DMS79 treated with DMSO at 0.1 percent for 48 hours (cell line): ENCODE data around the gene LRRC46.

Source experiments
- DNase-seq: peaks from one replicate; lab custom pipeline; 2025; lab: John Stamatoyannopoulos, UW

The LRRC46 gene

DNA sequence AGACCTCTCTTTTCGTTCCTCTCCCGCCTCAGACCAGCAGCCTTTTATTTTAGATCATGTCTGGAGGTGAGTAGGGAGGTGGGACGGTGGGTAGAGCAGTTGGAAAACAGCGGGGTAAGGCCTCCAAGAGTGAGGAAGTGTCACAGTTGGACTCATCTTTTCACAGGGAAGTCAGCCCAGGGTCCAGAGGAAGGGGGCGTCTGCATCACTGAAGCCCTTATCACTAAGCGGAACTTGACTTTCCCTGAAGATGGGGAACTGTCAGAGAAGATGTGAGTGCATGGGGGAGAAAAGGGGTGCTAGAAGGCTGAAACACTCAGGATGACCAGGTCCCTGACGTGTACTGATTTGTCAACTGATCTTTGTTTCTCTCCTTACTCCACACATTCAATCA lies 461 bp downstream of the LRRC46 start:
- DNase-seq, result no peak

DNA sequence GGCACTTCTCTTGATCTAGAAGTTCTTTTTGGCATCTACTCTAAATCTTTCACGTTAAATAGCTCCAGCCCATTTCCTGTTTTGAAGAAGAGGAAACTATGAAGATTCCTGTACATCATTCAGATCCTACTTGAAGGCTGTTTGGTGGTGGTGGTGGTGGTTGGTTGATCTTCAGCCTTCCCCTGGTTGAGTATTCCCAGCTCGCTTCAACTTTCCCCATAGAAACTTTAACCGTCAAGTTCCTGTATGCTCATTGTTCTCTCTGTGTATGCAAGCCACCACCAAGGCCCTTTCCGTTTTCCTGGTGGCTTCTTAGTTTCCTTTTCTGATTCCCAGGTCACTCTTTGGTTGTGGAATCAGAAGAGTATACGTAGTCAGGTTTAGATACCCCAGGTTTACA lies 3.3 kb downstream of the LRRC46 start:
- no peak for DNase-seq

DNA sequence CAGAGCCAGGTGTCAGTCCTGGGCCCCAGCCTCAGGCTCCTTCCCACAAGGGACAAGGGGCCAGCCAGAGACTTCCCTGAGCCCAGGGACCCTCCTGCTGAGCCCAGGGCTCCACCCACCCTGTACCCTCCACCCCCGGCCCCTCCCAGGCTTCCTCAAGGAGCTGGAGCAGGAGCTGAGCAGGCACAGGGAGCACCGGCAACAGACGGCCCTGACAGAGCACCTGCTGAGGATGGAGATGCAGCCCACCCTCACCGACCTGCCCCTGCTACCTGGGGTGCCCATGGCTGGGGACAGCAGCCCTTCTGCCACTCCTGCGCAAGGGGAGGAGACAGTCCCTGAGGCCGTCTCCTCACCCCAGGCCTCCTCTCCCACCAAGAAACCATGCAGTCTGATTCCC lies 5.1 kb downstream of the LRRC46 start:
- DNase-seq, result no peak

DNA sequence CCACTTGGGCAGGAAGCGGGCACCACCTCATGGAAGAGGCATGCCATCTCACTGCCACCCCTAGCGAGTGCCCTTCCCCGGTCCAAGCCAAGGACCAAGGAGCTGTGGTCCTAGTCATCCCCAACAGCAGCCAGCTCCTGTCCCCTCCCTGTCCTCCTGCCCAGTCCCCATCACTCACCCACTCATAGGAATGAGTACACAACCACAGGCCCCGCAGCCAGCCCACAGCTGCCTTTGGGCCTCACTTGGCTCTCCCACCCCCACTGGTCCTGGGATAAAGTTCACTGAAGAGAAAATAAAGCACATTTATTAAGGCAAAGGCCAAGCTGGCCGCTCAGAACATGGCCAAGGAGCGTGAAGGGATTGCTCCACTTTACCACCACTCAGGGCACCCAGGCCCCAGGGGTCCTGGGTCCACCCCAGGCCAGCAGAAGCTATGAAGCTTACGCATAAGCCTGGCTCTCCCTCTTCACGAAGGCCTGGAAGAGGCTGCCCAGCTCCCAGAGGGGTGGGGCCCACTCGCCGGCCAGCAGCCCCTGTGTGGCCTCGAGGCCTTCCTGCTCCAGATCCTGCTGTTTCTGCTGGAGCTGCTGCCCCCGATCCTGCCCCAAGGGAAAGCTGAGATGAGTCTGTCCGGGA lies 6.0 kb downstream of the LRRC46 start:
- no peak for DNase-seq

DNA sequence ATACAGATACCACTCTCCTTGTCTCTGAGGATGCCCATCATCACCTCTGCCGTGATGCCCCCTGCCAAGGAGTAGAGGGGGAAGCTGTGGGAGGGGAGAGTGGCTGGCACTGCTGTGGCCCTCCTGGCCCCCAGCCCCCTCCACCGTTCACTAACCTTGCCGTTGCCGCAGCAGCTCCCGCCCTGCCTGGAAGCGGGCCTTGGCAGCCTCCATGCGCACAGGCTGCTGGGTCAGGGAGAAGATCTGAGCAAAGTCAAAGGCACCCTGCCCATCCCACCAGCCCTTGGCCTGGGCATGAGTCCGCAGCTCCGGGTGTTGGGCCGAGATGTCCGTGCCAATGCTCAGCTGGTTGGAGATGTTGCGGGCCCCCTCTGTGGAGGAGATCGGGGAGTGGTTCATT lies 7.2 kb downstream of the LRRC46 start:
- no peak for DNase-seq

DNA sequence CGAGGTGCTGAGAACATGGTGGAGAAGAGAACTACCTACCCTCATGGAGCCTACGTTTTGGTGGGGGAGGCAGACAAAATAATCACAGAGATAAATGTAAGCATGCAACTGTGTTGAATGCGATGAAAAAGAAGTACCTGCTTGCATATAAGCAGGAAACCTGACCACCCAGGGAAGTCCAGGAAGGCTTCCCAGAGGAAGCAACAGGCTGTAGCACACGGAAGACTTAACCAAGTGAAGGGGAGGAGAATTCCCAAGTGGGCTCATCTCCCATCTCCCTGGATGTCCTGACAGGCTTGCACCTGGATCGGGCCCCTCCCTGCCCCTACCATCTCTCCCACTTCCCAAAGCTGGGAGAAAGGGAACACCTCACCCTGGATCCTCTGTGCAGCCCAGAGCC lies 7.6 kb downstream of the LRRC46 start:
- DNase-seq, result no peak

DNA sequence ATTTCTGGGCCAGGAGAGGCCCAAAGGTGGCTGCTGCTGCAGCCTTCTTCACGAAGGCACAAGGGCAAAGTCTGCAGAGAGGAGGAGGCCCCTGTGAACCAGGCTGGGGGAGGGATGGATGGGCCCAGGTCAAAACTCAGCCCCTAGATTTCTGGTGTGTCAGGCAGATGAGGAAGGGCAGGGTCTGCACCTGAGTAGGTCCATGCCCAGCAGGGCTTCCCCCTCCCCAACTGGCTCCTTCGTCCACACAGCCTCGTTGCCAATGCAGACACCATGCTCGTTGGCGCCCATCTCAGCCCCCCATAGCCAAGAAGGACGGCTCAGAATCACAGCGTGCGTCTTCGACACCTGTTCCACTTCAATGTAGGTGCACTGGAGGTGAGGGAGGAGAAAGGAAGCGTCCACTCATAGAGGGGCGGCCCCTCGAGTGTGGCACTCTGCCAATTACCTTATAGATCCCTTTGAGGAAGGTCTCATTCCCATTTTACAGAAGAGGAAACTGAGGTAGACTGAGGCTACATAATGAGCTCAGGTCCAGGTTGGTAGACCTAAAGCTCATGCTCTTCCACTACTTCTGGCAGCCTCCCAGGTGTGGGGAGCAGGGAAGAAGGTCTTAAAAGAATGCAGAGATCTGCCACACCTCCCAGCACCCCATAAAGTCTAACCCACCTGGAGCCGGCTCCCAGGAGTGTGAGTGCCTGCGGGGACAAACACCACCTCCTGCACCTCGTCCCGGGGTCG lies 8.7 kb downstream of the LRRC46 start:
- DNase-seq, result no peak

DNA sequence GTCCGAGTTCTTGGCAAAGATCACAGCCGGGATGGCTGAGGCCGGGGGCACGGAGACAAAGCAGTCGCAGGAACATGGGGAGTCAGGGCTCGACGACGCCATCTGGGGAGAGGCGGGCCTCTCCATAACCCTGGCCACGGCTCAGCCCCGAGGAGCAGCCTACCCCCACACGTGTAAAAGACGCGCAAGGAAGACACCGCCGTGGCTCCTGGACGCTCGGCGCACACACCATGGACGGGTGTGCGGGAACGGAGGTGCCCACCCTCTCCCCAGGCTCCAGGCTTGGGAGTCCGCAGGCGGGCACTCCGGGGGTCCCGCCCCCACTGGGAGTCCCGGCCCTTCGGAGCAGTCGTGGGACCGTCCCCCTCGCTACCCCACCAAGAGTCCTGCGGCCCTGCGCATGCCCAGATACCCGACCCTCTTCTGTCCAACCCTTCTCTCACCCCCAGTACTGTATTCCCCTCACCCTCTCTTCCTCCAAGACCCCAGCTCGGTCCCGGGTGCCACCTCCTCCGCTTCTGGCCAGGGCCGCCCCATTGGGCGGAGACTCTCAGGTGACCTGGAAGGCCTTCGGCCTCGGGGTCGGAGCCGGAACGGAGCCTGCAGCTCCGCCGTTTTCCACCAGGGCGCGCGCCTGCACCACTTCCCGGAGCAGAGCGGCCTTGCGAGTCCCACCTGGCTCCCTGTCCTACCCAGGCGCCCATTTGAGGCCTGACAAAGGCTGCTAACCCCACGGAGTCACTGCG lies 9.4 kb downstream of the LRRC46 start, which contains the start of gene SCRN2:
TSS of gene SCRN2 (minus strand) at position 532 of the 746 bp plus-strand sequence. CDS start at position 102, 430 bp downstream.
- DNase-seq, result peak; percentile 88

DNA sequence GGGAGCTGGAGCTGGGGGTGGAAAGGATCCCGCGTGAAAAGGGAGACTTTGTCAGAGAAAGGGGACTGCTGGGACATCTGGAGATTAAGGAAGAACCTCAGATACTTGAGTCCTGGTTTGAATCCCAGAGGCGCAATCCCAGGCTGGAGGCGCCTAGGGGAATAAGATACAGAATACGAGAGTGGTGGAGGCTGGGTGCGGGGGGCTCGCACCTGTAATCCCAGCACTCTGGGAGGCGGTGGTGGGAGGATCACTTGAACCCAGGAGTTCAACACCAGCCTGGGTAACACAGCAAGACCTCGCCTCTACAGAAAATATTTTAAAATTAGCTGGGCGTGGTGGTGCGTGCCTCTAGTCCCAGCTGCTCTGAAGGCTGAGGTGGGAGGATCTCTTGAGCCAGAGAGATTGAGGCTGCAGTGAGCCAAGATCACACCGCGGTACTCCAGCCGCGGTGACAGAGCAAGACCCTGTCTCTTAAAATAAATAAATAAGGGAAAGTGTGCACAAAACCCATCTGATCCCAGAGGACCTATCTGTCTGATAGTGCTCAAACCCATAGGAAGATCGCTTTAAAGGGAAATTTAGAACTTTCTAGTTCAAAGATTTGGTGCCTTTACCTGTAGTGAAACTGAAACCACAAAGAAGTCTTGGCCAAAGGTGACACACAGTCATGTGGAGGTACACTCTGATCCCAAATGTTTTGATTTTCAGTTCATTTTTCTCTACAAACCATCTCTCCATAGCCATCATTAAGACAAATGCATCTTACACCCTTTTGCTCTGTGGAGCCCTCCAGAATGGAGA lies 10.2 kb downstream of the LRRC46 start:
- no peak for DNase-seq

DNA sequence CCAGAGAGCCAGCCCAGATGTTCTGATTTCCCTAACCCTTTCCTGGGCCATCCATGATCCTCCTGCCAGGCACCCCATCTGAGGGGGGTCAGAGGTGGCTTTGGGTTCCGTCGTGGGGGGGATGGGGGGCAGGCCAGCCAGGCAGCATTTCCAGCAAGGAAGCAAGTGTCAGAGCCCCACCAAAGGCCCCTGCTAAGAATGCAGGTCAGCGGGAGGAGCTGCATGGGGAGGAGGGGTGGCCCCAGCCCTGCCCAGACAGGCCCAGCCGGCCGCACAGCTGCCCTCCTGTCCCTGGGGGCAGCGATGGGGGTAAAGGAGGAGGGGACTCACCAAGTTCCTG lies 11.9 kb downstream of the LRRC46 start:
- DNase-seq, result no peak

DNA sequence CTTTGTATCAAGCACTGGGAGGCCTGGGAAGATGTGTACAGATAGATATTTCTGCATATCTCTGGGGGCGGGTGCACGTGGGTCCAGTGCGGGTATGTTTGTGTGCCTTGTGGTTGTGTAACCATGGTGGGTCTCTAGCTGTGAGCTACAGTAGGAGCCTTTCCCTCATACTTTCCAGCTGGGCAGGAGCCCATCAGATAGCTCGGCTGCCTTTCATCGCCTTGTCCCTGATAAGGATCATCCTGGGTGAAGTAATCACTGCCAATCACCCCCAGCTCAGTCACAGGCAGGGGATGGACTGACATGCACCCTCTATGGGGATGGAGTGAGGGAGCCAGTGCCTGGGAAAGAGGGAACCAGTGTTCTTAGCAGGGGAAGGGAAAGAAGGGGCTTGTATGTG lies 12.8 kb downstream of the LRRC46 start:
- no peak for DNase-seq

DNA sequence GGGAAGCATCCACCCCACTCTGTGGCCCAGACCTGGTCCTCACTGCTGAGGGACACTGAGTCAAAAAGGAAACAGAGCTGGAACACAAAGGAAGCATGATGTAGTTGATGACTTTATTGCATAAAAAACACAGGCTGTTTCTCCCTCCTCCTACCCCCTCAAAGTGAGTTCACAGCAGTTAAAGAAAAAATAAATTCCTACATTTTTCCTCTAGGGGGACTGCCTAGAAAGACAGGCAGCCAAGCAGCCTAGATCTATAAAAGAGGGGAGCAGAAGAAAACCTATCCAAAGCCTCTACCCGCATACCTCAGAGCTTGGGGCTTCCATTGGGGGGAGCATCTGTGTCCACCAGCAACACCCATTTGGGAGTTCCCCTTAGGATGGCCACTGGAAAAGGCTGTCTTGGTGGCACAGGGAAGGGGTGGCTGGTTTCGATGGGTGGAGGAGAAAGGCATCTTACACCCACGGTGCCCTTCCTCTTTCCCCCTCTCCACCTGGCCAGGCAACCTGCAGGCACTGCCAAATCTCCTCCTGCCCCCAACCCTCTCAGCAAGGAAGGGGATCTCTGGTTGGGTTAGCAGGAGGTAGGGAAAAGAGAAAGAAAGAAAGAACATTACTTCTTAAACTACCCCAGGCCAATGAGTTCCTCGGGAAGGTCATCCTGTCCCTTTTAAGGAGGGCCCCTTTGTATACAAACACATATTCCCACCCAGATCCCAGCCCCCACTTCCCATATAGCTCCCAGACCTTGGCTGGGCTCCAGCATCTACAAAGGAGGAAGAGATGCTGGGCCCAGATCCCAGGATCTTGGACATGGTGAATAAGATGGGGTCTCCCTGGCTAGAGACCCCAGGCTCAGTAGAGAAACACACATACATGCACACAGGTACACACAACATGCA lies 13.6 kb downstream of the LRRC46 start:
- DNase-seq, result no peak

DNA sequence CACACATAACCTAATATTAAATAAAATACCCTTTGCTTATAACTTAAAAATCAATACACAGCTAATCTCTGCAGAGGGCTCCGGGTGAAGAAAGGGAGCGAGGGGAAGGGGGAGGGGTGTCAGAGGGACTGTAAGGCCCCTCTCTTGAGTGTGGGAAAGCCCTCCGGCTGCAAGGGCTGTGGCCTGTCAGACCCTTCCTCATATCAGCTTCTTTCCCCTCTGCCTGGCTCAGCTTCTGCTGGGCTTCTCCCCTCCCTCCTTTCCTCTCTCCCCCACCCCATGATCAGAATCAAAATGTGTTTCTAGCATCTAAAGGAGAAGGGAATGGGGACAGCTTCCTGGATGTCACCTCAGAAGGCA lies 14.2 kb downstream of the LRRC46 start:
- DNase-seq, result no peak

DNA sequence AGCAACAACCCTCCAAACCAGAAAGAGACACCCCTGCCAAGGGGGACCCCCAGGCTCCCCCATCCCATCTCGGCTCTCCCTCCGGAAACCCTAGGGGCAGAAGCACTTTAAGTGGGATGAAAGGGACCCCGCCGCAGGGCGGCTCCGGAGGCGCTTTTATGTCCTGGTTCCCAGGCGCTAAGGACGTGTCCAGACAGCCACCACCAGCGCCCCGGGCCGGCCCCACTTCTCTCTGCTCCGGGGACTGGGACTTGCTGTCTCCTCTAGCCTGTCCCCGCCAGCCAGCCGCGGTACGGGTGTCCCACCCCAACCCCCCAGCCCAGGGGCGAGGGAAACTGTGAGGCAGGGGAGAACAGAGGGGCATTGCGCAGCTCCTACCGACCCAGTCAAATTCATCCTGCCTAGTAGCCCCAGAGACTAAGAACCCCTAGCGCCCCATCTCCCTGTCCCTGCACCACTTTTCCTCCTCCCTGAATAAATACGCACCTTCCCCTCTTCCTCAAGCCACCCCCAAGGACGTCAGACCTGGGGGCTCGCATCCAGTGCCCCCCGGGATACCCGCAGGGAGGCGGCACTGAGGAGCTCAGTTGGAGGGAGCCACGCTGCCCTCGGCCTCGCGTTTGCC lies 15.4 kb downstream of the LRRC46 start:
- no peak for DNase-seq

DNA sequence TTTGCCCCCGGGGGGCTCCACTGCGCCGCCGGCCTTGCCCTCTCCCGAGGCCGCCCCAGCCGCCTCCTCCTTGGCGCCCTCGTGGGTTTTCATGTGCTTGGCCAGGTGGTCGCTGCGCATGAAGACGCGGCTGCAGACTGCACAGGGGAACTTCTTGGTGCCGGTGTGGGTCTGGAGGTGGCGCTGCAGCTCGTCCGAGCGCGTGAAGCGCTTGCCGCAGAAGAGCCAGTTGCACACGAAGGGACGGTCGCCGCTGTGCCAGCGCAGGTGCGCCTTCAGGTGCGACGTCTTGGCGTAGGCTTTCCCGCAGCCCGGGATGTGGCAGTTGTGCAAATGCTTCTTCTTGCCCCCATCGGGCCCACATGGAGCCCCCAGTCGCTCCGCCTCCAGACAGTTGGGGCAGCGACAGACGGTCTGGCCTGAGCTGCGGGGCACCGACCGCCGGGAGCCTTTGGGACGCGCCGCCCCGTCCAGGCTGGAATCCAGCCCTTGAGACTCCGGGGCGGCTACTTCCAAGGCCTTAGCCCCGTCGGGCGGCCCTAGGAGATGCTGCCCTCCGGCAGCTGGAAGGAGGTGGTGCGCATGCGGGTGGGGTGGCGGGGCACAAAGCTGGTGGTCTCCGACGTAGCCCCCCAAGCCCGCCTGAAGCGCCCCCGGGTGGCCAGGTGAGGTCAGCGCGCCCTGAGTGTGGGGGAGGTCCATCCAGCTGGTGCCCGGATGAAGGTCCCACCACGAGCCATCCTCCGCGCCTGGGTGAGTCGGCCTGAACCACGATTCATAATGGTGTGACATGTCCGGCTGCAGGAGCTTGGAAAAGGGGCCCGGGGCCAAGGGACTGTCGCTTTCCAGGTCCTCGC lies 16.1 kb downstream of the LRRC46 start:
- no peak for DNase-seq

DNA sequence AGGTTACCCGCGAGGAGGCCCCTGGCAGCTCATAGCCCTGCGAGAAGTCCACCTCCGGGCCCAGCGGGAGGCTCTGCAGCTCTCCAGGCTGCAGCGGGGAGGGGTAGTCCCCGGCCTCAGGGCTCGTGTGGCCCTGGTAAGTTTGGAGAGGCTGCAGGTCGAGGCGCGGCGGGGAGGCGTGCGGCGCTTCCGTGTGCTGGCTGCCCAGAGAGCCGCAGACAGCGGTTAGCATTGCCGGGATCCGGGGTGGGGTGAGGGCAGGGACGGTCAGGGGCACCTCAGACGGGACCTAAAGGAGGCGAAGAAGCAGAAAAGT lies 16.7 kb downstream of the LRRC46 start:
- no peak for DNase-seq

DNA sequence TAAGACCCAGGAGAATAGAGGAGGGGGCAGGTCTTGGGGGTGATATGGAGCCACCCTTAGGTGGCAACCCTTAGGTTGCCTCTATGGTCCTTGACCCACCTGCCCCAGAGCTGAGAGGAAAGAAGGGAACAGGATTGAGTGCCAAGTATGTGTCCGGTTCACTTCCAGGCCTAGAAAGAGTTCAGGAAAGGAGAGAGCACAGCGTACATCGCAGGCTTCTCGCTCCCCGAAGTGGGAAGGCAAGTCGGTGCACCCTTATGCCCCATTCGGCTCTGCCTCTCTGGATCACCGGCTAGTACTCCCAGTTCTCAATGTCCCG lies 18.9 kb downstream of the LRRC46 start:
- DNase-seq, result peak; percentile 24

DNA sequence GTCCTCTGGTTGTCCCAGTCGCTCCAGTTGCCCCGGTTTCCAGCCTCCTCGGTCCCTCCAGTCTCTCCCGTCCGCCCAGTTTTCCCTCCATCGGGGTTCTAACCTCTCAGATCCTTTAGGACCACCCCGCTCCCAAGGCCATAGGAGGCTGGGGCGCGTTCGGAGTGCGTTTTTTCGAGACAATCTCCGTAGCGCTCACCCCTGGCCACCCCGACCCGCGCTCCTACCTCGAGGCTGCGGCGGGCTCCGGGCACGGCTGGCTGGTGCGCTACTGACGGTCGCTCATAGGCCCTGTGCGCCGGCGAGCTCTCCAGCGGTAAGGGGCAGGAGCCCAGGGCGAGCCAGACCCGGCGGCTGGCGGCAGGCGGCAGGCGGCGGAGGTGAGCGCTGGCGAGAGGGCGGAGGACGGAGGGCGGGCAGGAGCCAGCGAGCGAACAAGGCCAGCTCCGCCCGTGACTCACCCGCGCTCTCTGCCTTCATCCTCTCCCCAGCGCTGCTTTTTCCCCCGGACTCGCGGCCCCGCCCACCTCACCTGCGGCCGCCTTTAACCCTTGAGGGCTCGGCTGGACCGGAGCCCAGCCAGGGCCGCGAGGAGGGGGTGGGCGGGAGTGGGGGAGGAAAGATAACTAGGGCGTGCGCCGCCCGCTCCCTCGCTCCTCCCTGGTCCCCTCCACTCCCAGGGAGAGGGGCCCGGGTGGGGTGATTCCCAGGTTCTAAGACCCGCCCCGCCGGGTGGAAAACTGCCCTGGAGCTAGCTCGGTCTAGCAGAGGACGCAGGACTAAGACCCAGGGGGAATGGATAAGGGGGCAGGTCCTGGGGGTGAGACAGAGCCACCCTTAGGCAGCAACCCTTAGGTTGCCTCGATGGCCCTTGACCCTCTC lies 19.5 kb downstream of the LRRC46 start, which contains the start of gene SP6:
TSS of gene SP6 (minus strand) at position 472 of the 882 bp plus-strand sequence. CDS start 2,734 bp downstream, outside the sequence.
- DNase-seq, result peak; percentile 82

DNA sequence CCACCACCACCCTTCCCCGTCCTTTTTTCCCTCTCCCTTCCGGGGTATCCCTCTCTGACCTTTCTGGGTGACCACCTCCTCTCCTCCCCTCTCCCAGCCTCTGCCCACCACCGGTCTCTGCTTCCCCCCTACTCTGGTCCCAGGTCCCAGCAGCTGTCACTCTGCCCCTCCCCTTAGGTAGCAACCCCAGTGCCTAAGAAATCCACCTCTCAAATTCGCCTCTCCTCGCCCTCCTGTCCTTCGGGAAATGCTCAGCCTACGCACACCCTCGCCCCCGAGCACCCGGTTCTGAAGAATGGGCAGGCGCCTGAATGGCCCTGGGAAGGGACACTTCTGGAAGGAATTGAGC lies 20.3 kb downstream of the LRRC46 start:
- no peak for DNase-seq
